Measurements from ENCODE around the gene STX18. TPM values are rescaled to one million over a fixed set of nuclear protein-coding genes. Genes with fewer than 3 reads are reported as not detected.

STX18 gene
- total RNA-seq, 1 donor from 2014 or later: 27.6 TPM

DNA sequence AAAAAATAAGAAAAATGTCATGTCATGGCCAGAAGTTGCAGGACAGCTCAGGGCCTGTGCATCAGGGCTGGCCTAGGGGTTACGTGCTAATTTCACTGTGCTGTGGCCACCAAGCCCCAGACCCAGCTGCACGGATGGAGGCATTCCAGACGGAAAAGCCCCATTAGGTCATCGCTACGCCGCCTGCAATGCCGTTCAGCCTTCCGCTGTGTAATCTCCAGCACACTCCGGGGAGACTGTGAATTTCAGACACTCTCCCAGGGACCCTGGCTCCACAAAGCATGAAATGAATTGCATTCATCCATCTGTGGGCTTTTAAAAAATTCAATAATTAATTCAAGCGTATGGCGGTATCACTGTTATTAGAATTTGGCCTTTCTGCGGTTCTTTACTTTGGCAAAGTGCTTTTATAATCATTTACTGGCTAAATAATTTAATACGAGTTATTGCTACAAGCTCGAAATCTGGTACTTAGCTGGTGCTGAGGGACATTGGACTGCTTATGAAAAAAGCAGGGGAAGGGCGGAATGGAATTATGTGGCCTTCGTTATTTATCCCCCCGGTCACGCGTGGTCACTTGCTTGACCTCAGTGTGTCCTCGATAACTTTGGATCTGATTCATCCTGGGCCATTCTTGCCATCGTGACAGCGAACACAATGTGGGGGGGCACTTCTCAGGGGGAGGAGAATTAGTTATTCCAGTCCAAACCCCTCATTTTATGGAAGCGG, 164.0 kb downstream of the STX18 start:
- no peak for DNase-seq

DNA sequence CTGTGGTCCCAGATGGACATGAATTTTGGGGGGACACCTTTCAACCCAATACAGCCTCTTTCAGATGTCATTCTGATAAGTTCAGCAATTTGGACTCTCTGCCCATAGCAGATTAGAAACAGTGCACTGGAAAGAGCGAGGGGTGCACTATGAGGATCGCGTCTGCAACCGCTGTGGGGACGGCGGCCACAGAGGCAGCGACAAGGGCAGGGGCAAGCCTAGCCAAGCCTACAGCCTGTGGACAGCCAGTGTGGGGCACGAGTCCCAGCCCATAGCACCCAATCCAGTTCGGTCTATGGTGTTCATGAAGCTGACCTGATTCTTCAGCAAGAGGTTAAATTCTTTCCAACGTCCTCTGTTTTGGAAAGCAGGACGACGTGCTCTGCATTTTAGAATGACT, 164.7 kb downstream of the STX18 start:
- DNase-seq: no peak

DNA sequence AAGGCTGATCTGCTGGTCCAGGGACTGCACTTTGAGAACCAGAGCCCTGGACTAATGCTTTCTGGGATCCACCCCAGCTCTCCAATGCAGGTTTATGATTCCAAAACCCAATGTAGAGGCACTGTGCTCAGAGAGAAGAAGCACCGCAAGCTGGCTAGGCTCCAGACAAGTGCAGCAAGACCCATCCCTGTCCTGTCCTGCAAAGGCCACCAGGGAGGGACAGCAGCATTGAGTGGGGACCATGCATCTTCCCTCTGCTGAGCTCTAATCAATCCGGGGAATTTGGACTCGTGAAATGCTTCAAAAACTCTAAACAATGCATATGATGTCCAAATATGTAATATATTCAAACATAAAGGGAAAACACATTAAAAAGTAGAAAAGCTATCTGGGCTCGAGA, 165.8 kb downstream of the STX18 start:
- DNase-seq: no peak

DNA sequence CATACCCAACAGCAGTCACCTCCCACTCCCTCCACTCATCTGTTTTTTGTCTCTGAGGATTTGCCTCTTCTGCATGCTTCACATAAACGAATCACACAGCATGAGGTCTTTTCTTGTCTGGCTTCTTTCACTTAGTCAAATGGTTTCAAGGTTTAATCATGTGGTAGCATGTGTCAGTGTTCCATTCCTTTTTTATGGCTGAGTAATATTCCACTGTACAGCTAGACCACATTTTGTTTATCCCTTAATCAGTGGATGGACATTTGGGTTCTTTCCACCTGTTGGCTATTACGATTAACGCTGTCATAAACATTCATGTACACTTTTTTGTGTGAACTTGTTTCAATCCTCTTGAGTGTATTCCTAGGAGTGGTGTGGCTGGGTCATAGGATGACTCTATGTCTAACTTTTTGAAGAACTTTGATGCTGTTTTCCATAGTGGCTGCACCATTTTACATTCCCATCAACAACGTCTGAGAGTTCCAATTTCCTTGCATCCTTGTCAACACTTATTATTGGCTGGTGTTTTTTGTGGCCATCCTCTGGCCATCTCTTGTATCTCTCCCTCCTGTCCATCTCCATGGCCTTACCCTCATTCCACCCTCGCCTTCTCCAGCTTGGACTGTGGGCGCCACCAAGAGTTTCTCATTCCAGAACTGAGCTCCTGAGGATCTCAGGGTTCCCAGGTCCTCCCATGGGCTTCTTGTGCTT, 167.3 kb downstream of the STX18 start:
- DNase-seq: no peak

Other genes with a start within 250 kb of the STX18 start
- 13.3 TPM for gene NSG1, start 154.9 kb downstream of the STX18 start, total RNA-seq